ENCODE measurements around the gene OR2L3. TPM values are rescaled to one million over a fixed set of nuclear protein-coding genes. Genes with fewer than 3 reads are reported as not detected.
"Not testable (repeated sequence)": the region's sequence is repeated elsewhere in the genome, so short reads cannot be mapped to it uniquely, and the experiment has no call there.

Gene OR2L3
- total RNA-seq, 2 experiments from 2014 or later = not detected

- H3K4me3 Mint-ChIP-seq; H3K27me3 Mint-ChIP-seq; H3K36me3 Mint-ChIP-seq (ENCODE audit: low read depth); POLR2A ChIA-PET; DNase-seq; H3K27ac Mint-ChIP-seq; CTCF ChIA-PET; H3K9me3 Mint-ChIP-seq; H3K4me1 Mint-ChIP-seq: not testable (repeated sequence)
These were observed 37.2 kb downstream of the OR2L3 start for GRCh38 chr1:248083864-248084263.

- CTCF ChIA-PET = no interaction called here
- H3K4me3 Mint-ChIP-seq = no peak within 1 kb of the TSS
- H3K27ac Mint-ChIP-seq = no peak within 1 kb of the TSS
- no peak for DNase-seq
- POLR2A ChIA-PET = no interaction called here
- no peaks in the 10 kb centered on the region for H3K4me1 Mint-ChIP-seq
- no peaks in the 10 kb centered on the region for H3K27me3 Mint-ChIP-seq
- H3K9me3 Mint-ChIP-seq = peaks cover 8% of the 10 kb centered on the region
- no peaks in the 10 kb centered on the region for H3K36me3 Mint-ChIP-seq (ENCODE audit: low read depth)
These were observed 48.2 kb downstream of the OR2L3 start, which contains the start of gene OR2L13 for GRCh38 chr1:248094884-248095283. Gene OR2L13, plus strand, starts transcription at chr1:248095184. Its CDS starts 4,192 bp downstream, at chr1:248099376.

- DNase-seq = no peak
- Mint-ChIP-seq H3K27me3 (no peaks in the 10 kb centered on the region), H3K4me1 (no peaks in the 10 kb centered on the region), H3K4me3 (no peak overlapping the region), H3K27ac (no peak overlapping the region), H3K9me3 (peaks cover 5% of the 10 kb centered on the region), H3K36me3 (ENCODE audit: low read depth) (no peaks in the 10 kb centered on the region)
- CTCF ChIA-PET = no interaction called here
- POLR2A ChIA-PET = no interaction called here
These were observed 51.9 kb downstream of the OR2L3 start for GRCh38 chr1:248098529-248098928.

GRCh38 chr1:248102847-248103246 is 56.2 kb downstream of the OR2L3 start:
- no peak overlapping the region for H3K4me3 Mint-ChIP-seq
- no peak for DNase-seq
- POLR2A ChIA-PET = no interaction called here
- H3K27me3 Mint-ChIP-seq = no peaks in the 10 kb centered on the region
- peaks cover 2% of the 10 kb centered on the region for H3K9me3 Mint-ChIP-seq
- H3K4me1 Mint-ChIP-seq = no peaks in the 10 kb centered on the region
- H3K36me3 Mint-ChIP-seq (ENCODE audit: low read depth) = no peaks in the 10 kb centered on the region
- H3K27ac Mint-ChIP-seq = no peak overlapping the region
- CTCF ChIA-PET = no interaction called here

- ChIA-PET CTCF (no interaction called here), POLR2A (no interaction called here)
- H3K4me3 Mint-ChIP-seq = no peak overlapping the region
- peaks cover 34% of the 10 kb centered on the region for H3K9me3 Mint-ChIP-seq
- H3K27me3 Mint-ChIP-seq = no peaks in the 10 kb centered on the region
- H3K36me3 Mint-ChIP-seq (ENCODE audit: low read depth) = no peaks in the 10 kb centered on the region
- no peak for DNase-seq
- no peaks in the 10 kb centered on the region for H3K4me1 Mint-ChIP-seq
- H3K27ac Mint-ChIP-seq = no peak overlapping the region
These were observed 64.5 kb downstream of the OR2L3 start for GRCh38 chr1:248111157-248111556.

Other genes starting within 250 kb of the OR2L3 start
- gene OR14A16, start 222.7 kb upstream of the OR2L3 start, total RNA-seq = not detected
- gene OR11L1, start 204.9 kb upstream of the OR2L3 start, total RNA-seq = not detected
- under 1 TPM; 0.69 to 0.79 TPM for gene TRIM58, start 189.6 kb upstream of the OR2L3 start, total RNA-seq
- gene OR2W3, start 151.2 kb upstream of the OR2L3 start, total RNA-seq = under 1 TPM; 0.37 to 0.79 TPM
- gene OR2T8, start 126.6 kb upstream of the OR2L3 start, total RNA-seq = under 1 TPM; 0.21 to 0.22 TPM
- gene OR2AJ1, start 121.9 kb upstream of the OR2L3 start, total RNA-seq = not detected
- under 1 TPM in 1 of 2 experiments, not detected in 1; 0.29 TPM for gene OR2L8, start 98.0 kb upstream of the OR2L3 start, total RNA-seq
- not detected for gene OR2AK2, start 81.6 kb upstream of the OR2L3 start, total RNA-seq
- under 1 TPM in 1 of 2 experiments, not detected in 1; 0.08 TPM for gene OR2L5, start 33.2 kb upstream of the OR2L3 start, total RNA-seq
- under 1 TPM; 0.12 to 0.19 TPM for gene OR2L2, start 16.8 kb upstream of the OR2L3 start, total RNA-seq
- gene OR2L13, start 48.3 kb downstream of the OR2L3 start, total RNA-seq = not detected
- gene OR2M5, start 98.3 kb downstream of the OR2L3 start, total RNA-seq = not detected
- gene OR2M2, start 128.0 kb downstream of the OR2L3 start, total RNA-seq = not detected
- not detected for gene OR2M3, start 150.4 kb downstream of the OR2L3 start, total RNA-seq
- gene OR2M4, start 184.6 kb downstream of the OR2L3 start, total RNA-seq = not detected
- not detected for gene OR2T33, start 231.1 kb downstream of the OR2L3 start, total RNA-seq

Measured in activated CD4-positive, alpha-beta T cell treated with anti-CD3 and anti-CD28 coated beads, Interleukin-2, amount 10 ng/mL, durations not matched to agents 7 days and 5 days (primary cell).